SH-SY5Y (cell line): ENCODE results near the gene SF1.

Source experiments
- GATA2 ChIP-seq: IDR thresholded peaks from 2 replicates; pipeline ENCODE4 v1.6.1; 2011; ENCODE audit warnings: mild to moderate bottlenecking, low read depth, low read length
- GATA3 ChIP-seq: IDR thresholded peaks from 2 replicates; pipeline ENCODE4 v1.6.1; 2011; ENCODE audit warnings: low read depth, mild to moderate bottlenecking, low read length, moderate library complexity

SF1 gene

DNA sequence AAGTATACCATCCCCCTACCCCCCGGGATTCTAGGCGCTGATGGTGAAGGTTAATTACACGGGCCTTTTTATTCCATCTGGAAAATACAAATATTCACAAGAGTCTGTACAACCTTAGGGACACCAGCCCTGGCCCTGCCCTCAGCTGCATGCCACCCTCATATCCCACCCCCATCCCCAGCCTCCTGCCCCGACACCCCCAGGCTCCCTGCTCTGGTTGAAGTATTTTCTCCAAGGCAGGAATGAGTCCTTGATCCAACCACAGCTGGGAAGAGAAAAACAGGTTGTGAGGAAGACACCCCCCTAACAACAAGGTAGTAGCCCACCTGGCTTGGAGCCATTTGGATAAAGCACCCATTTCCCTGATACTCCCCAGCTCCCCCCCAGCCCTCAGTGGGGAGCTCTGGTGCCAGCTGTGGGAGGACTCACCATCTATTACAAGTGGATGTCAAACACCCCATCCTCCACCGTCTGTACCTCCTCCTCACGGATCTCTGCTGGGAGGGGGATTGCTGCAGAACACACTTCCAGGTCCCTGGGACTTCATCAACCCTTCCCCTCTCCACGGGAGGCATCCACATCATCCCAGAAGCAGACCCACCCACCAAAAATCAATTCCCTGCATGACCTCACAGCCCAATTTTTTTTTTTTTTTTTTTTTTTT lies 51.3 kb downstream of the SF1 start:
- no peak for TF ChIP-seq GATA3
- no peak for TF ChIP-seq GATA2

GRCh38 chr11:64726211-64726641 lies 52.1 kb downstream of the SF1 start:
- TF ChIP-seq GATA2 = no peak

DNA sequence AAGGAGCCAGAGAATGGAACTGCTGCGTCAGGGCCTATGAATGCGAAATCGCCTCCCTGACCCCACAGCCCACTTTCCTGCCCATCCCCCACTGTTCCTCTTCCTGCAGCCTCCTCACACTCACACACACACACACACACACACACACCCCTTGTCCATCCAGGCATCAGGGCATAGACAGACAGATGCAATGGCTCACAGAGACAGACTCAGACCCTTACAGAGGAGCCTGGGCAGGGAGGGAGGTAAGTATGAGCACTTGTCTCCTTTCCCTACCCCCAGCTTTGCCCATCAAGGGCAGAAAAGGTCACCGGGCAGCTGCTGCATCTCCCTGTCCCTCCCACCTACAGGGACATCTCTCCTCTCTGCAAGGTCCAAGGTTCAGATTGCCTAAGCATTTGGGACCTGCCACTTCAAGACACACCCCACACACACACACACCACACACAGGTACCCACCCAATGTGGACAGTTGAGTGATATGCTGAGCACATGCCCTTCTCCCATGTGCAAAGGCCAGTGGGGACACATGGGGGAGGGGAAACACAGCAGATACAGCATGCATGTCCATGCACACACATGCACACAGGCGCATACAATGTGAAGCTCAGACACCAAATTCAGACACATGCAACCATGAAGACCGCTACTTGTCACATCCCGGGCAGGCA lies 53.3 kb downstream of the SF1 start:
- TF ChIP-seq GATA2 (no peak), GATA3 (no peak)

GRCh38 chr11:64723907-64724862 lies 54.2 kb downstream of the SF1 start:
- no peak for TF ChIP-seq GATA2
- TF ChIP-seq GATA3 = no peak

GRCh38 chr11:64723117-64723906 lies 55.0 kb downstream of the SF1 start, which contains the start of gene NRXN2:
Gene NRXN2 (minus strand): TSS chr11:64723197. CDS start chr11:64713699, 9,498 bp downstream.
- no peak for TF ChIP-seq GATA2
- TF ChIP-seq GATA3 = no peak

- TF ChIP-seq GATA2 (no peak), GATA3 (no peak)
Observed at GRCh38 chr11:64722141-64723065, 55.9 kb downstream of the SF1 start.

- TF ChIP-seq GATA2 = no peak
- TF ChIP-seq GATA3 = no peak
Observed at GRCh38 chr11:64721359-64721699, 57.0 kb downstream of the SF1 start.

DNA sequence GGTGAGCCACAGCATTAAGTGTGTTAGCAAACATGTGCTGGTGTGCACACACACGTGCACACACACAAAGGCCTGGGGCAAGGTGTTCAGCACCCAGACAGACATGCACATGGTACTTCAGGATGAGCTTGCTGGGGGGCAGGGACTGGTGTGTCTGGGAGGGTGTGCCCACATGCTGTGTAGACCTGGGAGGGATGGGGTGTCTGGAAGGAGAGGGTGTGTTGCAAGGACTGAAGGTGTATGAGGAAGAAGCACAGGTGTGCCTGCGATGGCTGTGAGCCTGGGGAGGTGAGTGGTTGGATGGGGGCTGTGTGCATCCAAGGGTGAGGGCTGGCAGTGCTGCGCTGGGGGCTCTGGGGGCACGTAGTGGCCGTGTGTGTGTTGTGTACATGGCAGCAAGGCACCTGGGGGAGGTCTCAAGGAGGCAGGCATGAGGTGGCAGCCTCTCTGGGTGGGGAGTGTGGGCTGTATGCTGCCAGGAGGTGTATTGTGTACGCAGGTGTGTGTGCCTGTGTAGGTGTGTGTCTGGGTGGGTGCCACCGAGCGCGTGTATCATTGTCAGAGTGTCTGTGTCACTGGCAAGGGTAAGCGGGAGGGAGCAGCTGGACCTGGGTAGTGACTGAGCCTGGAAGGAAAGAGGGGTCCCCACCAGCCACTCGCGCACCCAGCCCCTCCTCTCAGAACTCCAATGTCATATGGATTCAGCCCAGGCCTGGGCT lies 57.5 kb downstream of the SF1 start:
- TF ChIP-seq GATA3 = no peak
- TF ChIP-seq GATA2 = no peak

DNA sequence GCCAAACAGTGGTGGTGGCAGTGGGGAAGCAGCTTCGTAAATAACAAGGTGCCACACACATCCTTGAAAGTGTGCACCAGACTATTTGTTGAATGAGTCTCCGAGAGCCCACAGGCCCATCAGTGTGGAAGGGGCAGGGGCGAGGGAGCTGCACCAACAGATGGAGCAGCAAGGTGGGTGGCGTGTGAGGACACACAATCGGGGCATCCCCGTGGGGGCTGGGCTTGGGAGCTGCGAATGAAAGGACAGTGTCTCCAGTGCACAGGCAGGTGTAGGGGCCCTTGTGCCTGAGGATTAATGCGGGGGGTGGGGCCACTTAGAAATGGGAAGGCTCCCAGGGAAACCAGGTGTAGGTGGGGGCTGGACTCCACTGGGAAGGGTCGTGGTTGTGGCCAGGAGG lies 58.2 kb downstream of the SF1 start:
- TF ChIP-seq GATA2 (no peak), GATA3 (no peak)

DNA sequence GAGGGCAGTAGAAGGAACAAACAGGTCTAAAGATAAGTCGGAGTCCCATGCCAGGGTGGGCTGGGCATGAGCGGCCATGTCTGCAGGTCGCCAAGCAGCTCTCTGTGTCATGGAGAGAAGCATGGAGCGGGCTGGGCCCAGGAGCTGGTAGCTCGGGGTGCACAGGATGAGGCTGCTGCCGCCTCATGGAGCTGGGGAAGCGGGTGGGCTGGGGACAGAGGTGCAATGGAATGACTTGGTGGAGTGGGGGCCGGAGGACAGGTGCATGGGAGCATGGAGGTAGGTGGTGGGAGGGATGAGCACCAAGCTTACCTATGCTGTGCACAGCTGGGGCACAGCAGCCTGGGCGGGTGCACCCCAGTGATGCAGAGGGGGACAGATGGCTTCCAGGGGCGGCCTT lies 58.9 kb downstream of the SF1 start:
- TF ChIP-seq GATA3 (no peak), GATA2 (no peak)

DNA sequence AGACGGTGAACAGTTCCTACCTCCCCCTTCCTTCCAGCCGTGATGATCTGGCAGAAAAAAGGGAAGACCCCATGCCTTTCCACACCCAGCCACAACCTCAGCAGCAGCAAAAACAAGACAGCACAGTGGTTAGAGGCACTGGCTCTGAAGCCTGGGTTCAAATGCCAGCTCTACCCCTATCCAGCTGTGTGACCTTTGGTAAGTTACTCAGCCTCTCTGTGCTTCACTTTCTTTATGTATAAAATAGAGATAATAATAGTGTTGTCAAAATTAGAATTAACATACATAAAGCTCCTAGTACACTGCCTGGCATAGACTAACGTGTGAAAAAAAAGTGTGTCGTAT lies 59.6 kb downstream of the SF1 start:
- TF ChIP-seq GATA3 (no peak), GATA2 (no peak)

- TF ChIP-seq GATA2 = no peak
- no peak for TF ChIP-seq GATA3
Observed at GRCh38 chr11:64718084-64718779, 60.1 kb downstream of the SF1 start.
